ENCODE results near the gene PATZ1.

- TF ChIP-seq CTCF (conservative IDR thresholded peaks at IDR 0.05; ENCODE audit: low read depth, low read length) (no peak), EZH2phosphoT487 (IDR thresholded peaks at IDR 0.05; ENCODE audit: borderline replicate concordance, low read length) (no peak)
These were observed 17.1 kb downstream of the PATZ1 start for GRCh38 chr22:31329029-31329428.

All from PC-3 (cell line).